ENCODE results near the gene EHD1. TPM values are rescaled to one million over a fixed set of nuclear protein-coding genes. Genes with fewer than 3 reads are reported as not detected.

EHD1 gene
- total RNA-seq, 1 experiment from 2014 or later, result 110 TPM

DNA sequence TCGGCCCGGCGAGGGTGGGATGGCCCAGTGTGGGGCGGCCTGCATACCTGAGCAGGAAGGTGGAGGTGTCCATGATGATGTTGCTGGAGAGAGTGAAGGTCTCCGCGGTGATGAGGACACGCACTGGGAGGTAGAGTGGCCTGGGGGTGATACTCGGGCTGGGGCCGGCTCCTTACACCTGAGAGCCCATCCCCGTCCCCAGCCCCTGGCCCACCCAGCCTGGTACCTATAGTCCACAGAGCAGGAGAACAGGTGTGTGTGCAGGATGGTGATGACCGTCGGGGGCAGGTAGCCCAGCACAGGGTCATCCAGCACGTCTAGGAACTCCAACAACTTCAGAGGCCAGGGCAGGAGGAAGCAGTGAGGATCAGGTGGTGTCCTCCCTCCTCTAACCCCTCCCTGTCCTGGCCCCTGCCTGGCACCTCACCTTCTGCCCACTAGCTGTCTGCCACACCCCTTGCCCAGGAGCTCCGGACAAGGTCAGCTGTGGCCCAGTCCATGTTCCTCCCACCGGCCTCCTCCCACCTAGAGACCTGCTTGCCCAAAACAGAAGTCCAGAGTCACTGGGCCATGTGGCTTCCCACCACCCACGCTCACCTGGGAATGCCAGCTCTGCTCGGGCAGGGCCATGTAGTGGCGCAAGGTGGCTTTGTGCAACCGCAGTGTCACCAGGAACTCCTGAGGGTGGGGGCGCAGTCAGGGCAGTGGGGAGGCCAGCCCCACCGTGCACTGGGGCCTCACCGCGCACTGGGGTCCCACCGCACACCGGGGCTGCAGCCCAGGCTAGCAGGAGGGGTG lies 27.3 kb upstream of the EHD1 start:
- H3K27me3 ChIP-seq (ENCODE audit: insufficient read depth, low read depth), result no peaks in the 10 kb centered on the region
- no peak overlapping the region for H3K27ac ChIP-seq
- H3K36me3 ChIP-seq (ENCODE audit: low read depth), result peaks cover 20% of the 10 kb centered on the region
- H2AFZ ChIP-seq, result no peak overlapping the region
- H3K4me1 ChIP-seq (replicated peaks; ENCODE audit: insufficient read depth), result no peaks in the 10 kb centered on the region
- no peaks in the 10 kb centered on the region for H3K9me2 ChIP-seq (ENCODE audit: insufficient read depth)
- TF ChIP-seq, protein P1, sequence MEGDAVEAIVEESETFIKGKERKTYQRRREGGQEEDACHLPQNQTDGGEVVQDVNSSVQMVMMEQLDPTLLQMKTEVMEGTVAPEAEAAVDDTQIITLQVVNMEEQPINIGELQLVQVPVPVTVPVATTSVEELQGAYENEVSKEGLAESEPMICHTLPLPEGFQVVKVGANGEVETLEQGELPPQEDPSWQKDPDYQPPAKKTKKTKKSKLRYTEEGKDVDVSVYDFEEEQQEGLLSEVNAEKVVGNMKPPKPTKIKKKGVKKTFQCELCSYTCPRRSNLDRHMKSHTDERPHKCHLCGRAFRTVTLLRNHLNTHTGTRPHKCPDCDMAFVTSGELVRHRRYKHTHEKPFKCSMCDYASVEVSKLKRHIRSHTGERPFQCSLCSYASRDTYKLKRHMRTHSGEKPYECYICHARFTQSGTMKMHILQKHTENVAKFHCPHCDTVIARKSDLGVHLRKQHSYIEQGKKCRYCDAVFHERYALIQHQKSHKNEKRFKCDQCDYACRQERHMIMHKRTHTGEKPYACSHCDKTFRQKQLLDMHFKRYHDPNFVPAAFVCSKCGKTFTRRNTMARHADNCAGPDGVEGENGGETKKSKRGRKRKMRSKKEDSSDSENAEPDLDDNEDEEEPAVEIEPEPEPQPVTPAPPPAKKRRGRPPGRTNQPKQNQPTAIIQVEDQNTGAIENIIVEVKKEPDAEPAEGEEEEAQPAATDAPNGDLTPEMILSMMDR (conservative IDR thresholded peaks at IDR 0.05), result no peak
- TF ChIP-seq EZH2 (IDR thresholded peaks at IDR 0.05; ENCODE audit: low read depth), result no peak
- intact Hi-C loops (cut with micrococcal nuclease; ENCODE audit: unreplicated experiment), result no loop called here
- H4K20me1 ChIP-seq (ENCODE audit: insufficient read depth), result no peaks in the 10 kb centered on the region; the same call in 1 of the 2 replicates
- POLR2A ChIA-PET (ENCODE audit: unreplicated experiment), result no interaction called here
- H3K79me2 ChIP-seq (ENCODE audit: low read depth), result no peaks in the 10 kb centered on the region
- DNase-seq, result no peak
- no peaks in the 10 kb centered on the region for H3K9me3 ChIP-seq (ENCODE audit: insufficient read depth, low read depth)
- no TSS peak for BruUV-seq (replicated peaks)
- no peak overlapping the region for H3K4me2 ChIP-seq
- CTCF ChIA-PET, result no interaction called here
- H3K4me3 ChIP-seq, result no peak overlapping the region
- H3F3A ChIP-seq (ENCODE audit: insufficient read depth, low read depth), result no peaks in the 10 kb centered on the region

DNA sequence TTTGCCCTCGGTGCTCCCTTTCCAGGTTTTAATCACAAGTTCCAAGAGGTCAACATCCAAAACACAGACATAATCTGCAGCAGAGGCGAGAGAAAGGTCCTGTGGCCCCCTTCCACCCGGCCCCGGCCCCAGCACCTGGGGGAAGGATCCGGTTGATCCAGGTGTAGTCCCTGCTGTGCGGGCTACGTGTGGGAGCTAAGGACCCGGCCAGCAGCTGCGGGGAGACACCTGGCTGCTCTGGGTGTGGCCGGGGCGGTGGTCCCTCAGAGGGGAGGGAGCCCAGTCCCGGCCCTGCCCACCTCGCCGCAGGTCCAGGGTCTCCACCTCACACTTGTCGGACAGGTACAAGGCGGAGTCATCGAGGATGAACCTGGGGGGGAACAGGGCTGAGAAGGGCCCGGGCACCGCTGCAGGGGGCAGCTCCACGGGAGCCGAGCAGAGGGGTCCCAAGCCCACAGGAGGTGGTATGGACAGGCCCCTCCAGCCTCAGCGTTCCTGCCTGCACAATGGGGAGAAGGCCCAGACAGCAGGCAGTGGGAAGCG lies 24.9 kb upstream of the EHD1 start:
- TF ChIP-seq, protein P1 (conservative IDR thresholded peaks at IDR 0.05), result no peak
- TF ChIP-seq EZH2 (IDR thresholded peaks at IDR 0.05; ENCODE audit: low read depth), result no peak
- no peak overlapping the region for H3K4me3 ChIP-seq
- POLR2A ChIA-PET (ENCODE audit: unreplicated experiment), result no interaction called here
- H3F3A ChIP-seq (ENCODE audit: insufficient read depth, low read depth), result peaks cover 6% of the 10 kb centered on the region; the same call in 1 of the 2 replicates
- H3K36me3 ChIP-seq (ENCODE audit: low read depth), result peaks cover 16% of the 10 kb centered on the region
- no peaks in the 10 kb centered on the region for H3K27me3 ChIP-seq (ENCODE audit: insufficient read depth, low read depth)
- no peaks in the 10 kb centered on the region for H3K9me2 ChIP-seq (ENCODE audit: insufficient read depth)
- DNase-seq, result no peak
- no peaks in the 10 kb centered on the region for H3K4me1 ChIP-seq (replicated peaks; ENCODE audit: insufficient read depth)
- BruUV-seq (replicated peaks), result no TSS peak
- H3K9me3 ChIP-seq (ENCODE audit: insufficient read depth, low read depth), result no peaks in the 10 kb centered on the region
- CTCF ChIA-PET, result no interaction called here
- no peak overlapping the region for H3K27ac ChIP-seq
- H3K4me2 ChIP-seq, result no peak overlapping the region
- no peaks in the 10 kb centered on the region for H3K79me2 ChIP-seq (ENCODE audit: low read depth)
- no peak overlapping the region for H2AFZ ChIP-seq
- H4K20me1 ChIP-seq (ENCODE audit: insufficient read depth), result no peaks in the 10 kb centered on the region; the same call in 1 of the 2 replicates
- intact Hi-C loops (cut with micrococcal nuclease; ENCODE audit: unreplicated experiment), result no loop called here

DNA sequence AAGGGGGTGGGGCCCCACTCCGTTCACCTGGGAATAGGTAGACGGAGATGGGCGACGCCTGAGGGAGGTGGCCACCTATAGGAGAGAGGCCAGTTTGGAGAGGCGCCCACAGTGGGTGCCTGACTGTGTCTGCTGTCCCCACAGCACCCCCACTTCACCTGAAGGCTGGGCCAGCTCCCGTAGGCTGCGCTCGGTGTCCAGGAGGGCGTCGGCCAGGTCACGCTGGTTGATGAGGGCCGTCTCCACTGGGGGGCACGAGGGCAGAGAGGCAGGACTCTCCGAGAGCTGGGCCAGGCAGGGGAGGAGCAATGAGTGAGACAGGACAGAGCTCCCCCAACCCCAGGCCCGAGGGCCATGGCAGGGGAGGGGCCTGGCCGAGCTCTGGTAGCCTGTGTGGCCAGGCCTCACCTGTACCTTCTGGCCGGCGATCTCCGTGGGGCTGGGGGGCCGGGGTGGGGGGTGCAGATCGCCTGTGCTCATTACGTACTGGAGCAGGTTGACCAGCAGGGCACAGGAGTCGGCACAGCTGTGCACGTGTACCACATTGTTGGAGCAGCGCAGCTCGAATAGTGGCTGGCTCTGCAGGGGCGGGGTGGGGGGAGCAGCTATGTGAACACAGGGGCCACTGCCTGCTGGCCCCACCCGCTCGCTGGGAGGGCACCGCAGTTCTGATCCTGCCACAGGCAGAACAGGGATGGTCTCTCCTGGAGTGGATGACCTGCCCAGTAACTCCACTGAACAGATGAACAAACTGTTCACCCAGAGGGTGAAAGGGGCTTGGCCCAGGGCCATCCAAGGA lies 23.9 kb upstream of the EHD1 start:
- ChIA-PET POLR2A (ENCODE audit: unreplicated experiment) (no interaction called here), CTCF (no interaction called here)
- Histone ChIP-seq H3K36me3 (ENCODE audit: low read depth) (peaks cover 10% of the 10 kb centered on the region; the same call in 1 of the 2 replicates), H3K27ac (no peak overlapping the region), H3K4me3 (no peak overlapping the region), H3K27me3 (ENCODE audit: insufficient read depth, low read depth) (no peaks in the 10 kb centered on the region), H2AFZ (no peak overlapping the region), H3K4me2 (no peak overlapping the region), H3K9me3 (ENCODE audit: insufficient read depth, low read depth) (no peaks in the 10 kb centered on the region), H3K79me2 (ENCODE audit: low read depth) (no peaks in the 10 kb centered on the region), H3K9me2 (ENCODE audit: insufficient read depth) (no peaks in the 10 kb centered on the region), H3K4me1 (replicated peaks; ENCODE audit: insufficient read depth) (no peaks in the 10 kb centered on the region), H4K20me1 (ENCODE audit: insufficient read depth) (no peaks in the 10 kb centered on the region; the same call in 1 of the 2 replicates), H3F3A (ENCODE audit: insufficient read depth, low read depth) (peaks cover 6% of the 10 kb centered on the region; the same call in 1 of the 2 replicates)
- TF ChIP-seq, protein P1 (conservative IDR thresholded peaks at IDR 0.05), result no peak
- TF ChIP-seq EZH2 (IDR thresholded peaks at IDR 0.05; ENCODE audit: low read depth), result no peak
- no peak for DNase-seq
- intact Hi-C loops (cut with micrococcal nuclease; ENCODE audit: unreplicated experiment), result no loop called here
- no TSS peak for BruUV-seq (replicated peaks)

Data from PC-9 (cell line).